K562 (cell line): ENCODE results near the gene HEATR1. TPM values are rescaled to one million over a fixed set of nuclear protein-coding genes. Genes with fewer than 3 reads are reported as not detected.

Experiments used
- ATF7 ChIP-seq: fragments of 450-650 bp; IDR thresholded peaks from 2 replicates; pipeline ENCODE4 v1.7.1; 2014; ENCODE audit warnings: mild to moderate bottlenecking, moderate library complexity
- CBFA2T3 ChIP-seq: fragments of 450-650 bp; IDR thresholded peaks from 2 replicates; pipeline ENCODE4 v1.6.1; 2017
- CBX8 ChIP-seq: fragments of 200-600 bp; sonication (generic); IDR thresholded peaks from 2 replicates; pipeline ENCODE4 v1.6.1; 2012; ENCODE audit warnings: borderline replicate concordance, mixed run types, low read depth, mild to moderate bottlenecking, moderate library complexity, mixed read lengths, low read length, control low read depth, inconsistent platforms; ENCODE audit not compliant: poor library complexity, severe bottlenecking; ENCODE audit errors: extremely low read depth
- CGGBP1 ChIP-seq: fragments of 250-450 bp; sonication (Bioruptor Pico); IDR thresholded peaks from 2 replicates; pipeline ENCODE4 v1.9.0; 2021; ENCODE audit warnings: mild to moderate bottlenecking
- DACH1 ChIP-seq: fragments of 450-650 bp; IDR thresholded peaks from 2 replicates; pipeline ENCODE4 v1.6.1; 2018; ENCODE audit not compliant: partially characterized antibody
- HMGXB4 ChIP-seq: sonication (generic); formaldehyde crosslinking; IDR thresholded peaks from 2 replicates; pipeline ENCODE4 v1.8.1; 2023; ENCODE audit warnings: mild to moderate bottlenecking, missing genetic modification reagents
- HSF4 ChIP-seq: fragments of 250-450 bp; sonication (Bioruptor Pico); IDR thresholded peaks from 2 replicates; pipeline ENCODE4 v2.1.2; 2022; ENCODE audit warnings: mild to moderate bottlenecking, moderate library complexity, borderline replicate concordance
- JUNB ChIP-seq: fragments of 450-650 bp; formaldehyde crosslinking; conservative IDR thresholded peaks from 2 replicates; pipeline ENCODE4 v1.4.0; 2020; ENCODE audit warnings: mild to moderate bottlenecking
- MXI1 ChIP-seq: IDR thresholded peaks from 2 replicates; pipeline ENCODE4 v1.6.1; 2011; ENCODE audit warnings: low read depth, mild to moderate bottlenecking, improper control_type of control experiment, low read length
- MYBL2 ChIP-seq, 2 experiments: fragments of 450-650 bp in 1 of 2; sonication (generic) in 1 of 2; formaldehyde crosslinking in 1 of 2; IDR thresholded peaks; 2 replicates each; pipeline versions ENCODE4 v1.6.1 to v1.8.1; 2017 to 2022; ENCODE audit warnings: borderline replicate concordance in 1 of 2, inconsistent platforms in 1 of 2, low read depth in 1 of 2, mild to moderate bottlenecking in 1 of 2, missing genetic modification reagents in 1 of 2, moderate library complexity in 1 of 2
- MYNN ChIP-seq, 2 experiments: sonication (generic); formaldehyde crosslinking in 1 of 2; IDR thresholded peaks; 2 replicates each; pipeline versions ENCODE4 v1.5.0 to v1.6.1; 2016 to 2020; ENCODE audit warnings: antibody characterized with exemption in 1 of 2, missing genetic modification reagents in 1 of 2
- NUFIP1 ChIP-seq: fragments of 450-650 bp; IDR thresholded peaks from 2 replicates; pipeline ENCODE4 v1.6.1; 2018; ENCODE audit not compliant: partially characterized antibody
- POU5F1 ChIP-seq: fragments of 150-350 bp; IDR thresholded peaks from 2 replicates; pipeline ENCODE4 v1.6.1; 2014; ENCODE audit warnings: borderline replicate concordance, low read length, low read depth, mild to moderate bottlenecking; ENCODE audit not compliant: partially characterized antibody
- RBM17 ChIP-seq: fragments of 200-400 bp; formaldehyde crosslinking; IDR thresholded peaks from 2 replicates; pipeline ENCODE4 v1.6.1; 2017; ENCODE audit warnings: low read depth, mild to moderate bottlenecking, low read length, borderline replicate concordance
- SAP30 ChIP-seq: fragments of 200-600 bp; sonication (generic); IDR thresholded peaks from 2 replicates; pipeline ENCODE4 v1.6.1; 2012; ENCODE audit warnings: borderline replicate concordance, low read depth, mild to moderate bottlenecking, moderate library complexity, low read length, control low read depth, inconsistent platforms; ENCODE audit not compliant: insufficient read depth, poor library complexity, severe bottlenecking
- SIX5 ChIP-seq, 2 experiments: IDR thresholded peaks; 2 replicates each; pipeline ENCODE4 v1.6.1; 2011; ENCODE audit warnings: low read length in 2 of 2, borderline replicate concordance in 1 of 2, low read depth in 1 of 2, mild to moderate bottlenecking in 1 of 2, moderate library complexity in 1 of 2; ENCODE audit not compliant: insufficient read depth in 1 of 2
- SREBF1 ChIP-seq: fragments of 150-350 bp; IDR thresholded peaks from 2 replicates; pipeline ENCODE4 v1.6.1; 2014; ENCODE audit warnings: antibody characterized with exemption, low read depth, low read length, borderline replicate concordance
- TAL1 ChIP-seq: fragments of 450-650 bp; IDR thresholded peaks from 2 replicates; pipeline ENCODE4 v1.6.1; 2016; ENCODE audit warnings: mild to moderate bottlenecking
- ZNF224 ChIP-seq: sonication (generic); formaldehyde crosslinking; IDR thresholded peaks from 2 replicates; pipeline ENCODE4 v1.8.0; 2022; ENCODE audit warnings: mild to moderate bottlenecking, missing genetic modification reagents
- ZNF24 ChIP-seq: fragments of 450-650 bp; IDR thresholded peaks from 2 replicates; pipeline ENCODE4 v1.6.1; 2016
- ZNF354B ChIP-seq: fragments of 250-450 bp; sonication (Bioruptor Pico); IDR thresholded peaks from 2 replicates; pipeline ENCODE4 v1.4.0; 2020
- ZNF583 ChIP-seq: fragments of 250-450 bp; sonication (Bioruptor Pico); IDR thresholded peaks from 2 replicates; pipeline ENCODE4 v1.4.0; 2020
- polyA plus RNA-seq, 8 experiments: library from polyadenylated mRNA; depleted of rRNA in 4 of 8; stranded (reverse) in 5 of 8; unstranded in 3 of 8; fragments of >200 nt; fragmentation: Nextera tagmentation in 2 of 8; fragmentation: Illumina TruSeq in 1 of 8; extraction: Ambion mirVana in 2 of 8; extraction: Trizol in 1 of 8; gene quantifications; 2 replicates each; pipeline versions ENCODE4 v1.2.1 to v1.2.3, GENCODE V29; 2011 to 2014; ENCODE audit warnings: inconsistent platforms in 1 of 8, missing spikeins in 1 of 8
- total RNA-seq, 7 experiments: library from RNA; depleted of rRNA in 6 of 7; stranded (reverse); fragments of >200 nt in 6 of 7; fragmentation: Illumina TruSeq in 2 of 7; extraction: Trizol in 2 of 7; gene quantifications; 2 replicates each; pipeline versions ENCODE4 v1.2.1 to v1.2.3, GENCODE V29; 2011 to 2021; ENCODE audit warnings: low replicate concordance in 1 of 7
- TF ChIP-seq, protein P1 (sequence below): fragments of 250-450 bp; sonication (Bioruptor Pico); IDR thresholded peaks from 2 replicates; pipeline ENCODE4 v1.5.1; 2021; ENCODE audit warnings: mild to moderate bottlenecking
- TF ChIP-seq, protein P2 (sequence below): fragments of 450-650 bp; formaldehyde crosslinking; IDR thresholded peaks from 2 replicates; pipeline ENCODE4 v1.4.0; 2020; ENCODE audit warnings: mild to moderate bottlenecking, moderate library complexity

The HEATR1 gene
- total and polyA plus RNA-seq, 9 of the 15 experiments (the other 6 are each of a cell fraction or from before 2014, with no cell fraction given), result 28.3 to 108 (median 50.9) TPM

DNA sequence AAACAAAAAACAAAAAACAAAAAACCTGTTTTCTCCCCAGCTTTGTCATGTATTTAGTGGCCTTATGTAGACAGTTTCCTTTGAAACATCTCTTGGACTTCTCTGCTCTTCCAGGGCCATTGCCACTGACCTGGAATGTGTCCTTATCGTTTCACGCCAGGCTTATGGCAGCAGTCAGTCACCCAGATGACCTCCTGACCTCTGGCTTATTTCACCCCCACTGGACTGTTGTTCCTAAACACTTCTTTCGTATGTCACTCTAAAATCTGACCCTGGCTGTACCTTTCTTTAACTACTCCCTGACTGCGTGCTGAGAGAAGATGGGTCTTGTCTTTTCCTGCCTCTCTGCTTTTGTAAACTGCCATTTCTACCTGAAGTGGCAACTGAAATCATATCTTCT, 71.5 kb downstream of the HEATR1 start (continued):
- TF ChIP-seq CGGBP1 (CRISPR knock-in tag) (no peak), DACH1 (no peak), SIX5 (IDR thresholded peaks at IDR 0.05; ENCODE audit: borderline replicate concordance in 1 of 2, insufficient read depth in 1 of 2, low read depth in 1 of 2, low read length in 2 of 2) (no peak), ZNF354B (no peak), NUFIP1 (no peak), CBX8 (no peak), ZNF583 (peak; percentile 50; the same call in 1 of the 2 replicates), JUNB (no peak), MYNN (IDR thresholded peaks at IDR 0.05) (no peak), MYNN (CRISPR knock-in tag; IDR thresholded peaks at IDR 0.05) (no peak), ZNF24 (no peak), TAL1 (peak; percentile 87), MYBL2 (IDR thresholded peaks at IDR 0.05; ENCODE audit: low read depth) (no peak), MYBL2 (CRISPR knock-in tag; IDR thresholded peaks at IDR 0.05; ENCODE audit: borderline replicate concordance) (no peak), MXI1 (no peak), RBM17 (no peak), CBFA2T3 (peak; percentile 95), SAP30 (no peak), ZNF224 (no peak), SREBF1 (no peak), ATF7 (peak; percentile 47; the same call in 1 of the 2 replicates), POU5F1 (no peak), HMGXB4 (CRISPR knock-in tag) (no peak), HSF4 (CRISPR knock-in tag) (no peak)
- TF ChIP-seq, protein P1, sequence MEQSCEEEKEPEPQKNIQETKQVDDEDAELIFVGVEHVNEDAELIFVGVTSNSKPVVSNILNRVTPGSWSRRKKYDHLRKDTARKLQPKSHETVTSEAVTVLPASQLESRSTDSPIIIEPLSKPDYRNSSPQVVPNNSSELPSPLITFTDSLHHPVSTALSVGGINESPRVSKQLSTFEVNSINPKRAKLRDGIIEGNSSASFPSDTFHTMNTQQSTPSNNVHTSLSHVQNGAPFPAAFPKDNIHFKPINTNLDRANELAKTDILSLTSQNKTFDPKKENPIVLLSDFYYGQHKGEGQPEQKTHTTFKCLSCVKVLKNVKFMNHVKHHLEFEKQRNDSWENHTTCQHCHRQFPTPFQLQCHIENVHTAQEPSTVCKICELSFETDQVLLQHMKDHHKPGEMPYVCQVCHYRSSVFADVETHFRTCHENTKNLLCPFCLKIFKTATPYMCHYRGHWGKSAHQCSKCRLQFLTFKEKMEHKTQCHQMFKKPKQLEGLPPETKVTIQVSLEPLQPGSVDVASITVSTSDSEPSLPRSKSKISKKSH (CRISPR knock-in tag), result no peak
- TF ChIP-seq, protein P2, sequence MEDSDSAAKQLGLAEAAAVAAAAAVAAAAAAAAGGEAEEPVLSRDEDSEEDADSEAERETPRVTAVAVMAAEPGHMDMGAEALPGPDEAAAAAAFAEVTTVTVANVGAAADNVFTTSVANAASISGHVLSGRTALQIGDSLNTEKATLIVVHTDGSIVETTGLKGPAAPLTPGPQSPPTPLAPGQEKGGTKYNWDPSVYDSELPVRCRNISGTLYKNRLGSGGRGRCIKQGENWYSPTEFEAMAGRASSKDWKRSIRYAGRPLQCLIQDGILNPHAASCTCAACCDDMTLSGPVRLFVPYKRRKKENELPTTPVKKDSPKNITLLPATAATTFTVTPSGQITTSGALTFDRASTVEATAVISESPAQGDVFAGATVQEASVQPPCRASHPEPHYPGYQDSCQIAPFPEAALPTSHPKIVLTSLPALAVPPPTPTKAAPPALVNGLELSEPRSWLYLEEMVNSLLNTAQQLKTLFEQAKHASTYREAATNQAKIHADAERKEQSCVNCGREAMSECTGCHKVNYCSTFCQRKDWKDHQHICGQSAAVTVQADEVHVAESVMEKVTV (CRISPR knock-in tag), result no peak
